Measurements from ENCODE around the gene GTPBP3. TPM values are rescaled to one million over a fixed set of nuclear protein-coding genes. Genes with fewer than 3 reads are reported as not detected.
A peak's percentile ranks its signal among the peaks of the same experiment; 100 is the strongest.

The GTPBP3 gene
- total and polyA plus RNA-seq, 2 of the 13 experiments (the other 11 are each of a cell fraction or from before 2014, with no cell fraction given) = 17.5 to 30.0 TPM

- TF ChIP-seq ZXDC (CRISPR knock-in tag; IDR thresholded peaks at IDR 0.05) (peak; percentile 35; the same call in 1 of the 2 replicates), ZNF710 (CRISPR knock-in tag; IDR thresholded peaks at IDR 0.05; ENCODE audit: borderline replicate concordance) (no peak), HNRNPUL1 (IDR thresholded peaks at IDR 0.05; ENCODE audit: low read depth, low read length) (0 out of 2 replicates have a peak, but pooled peaks have one; percentile 32), HDAC1 (CRISPR knock-in tag; IDR thresholded peaks at IDR 0.05) (peak; percentile 64), ZSCAN25 (CRISPR knock-in tag; IDR thresholded peaks at IDR 0.05) (no peak), ZKSCAN1 (IDR thresholded peaks at IDR 0.05; ENCODE audit: low read length) (no peak), ZMYM4 (CRISPR knock-in tag; IDR thresholded peaks at IDR 0.05) (peak; percentile 81), E2F2 (CRISPR knock-in tag; IDR thresholded peaks at IDR 0.05; ENCODE audit: borderline replicate concordance) (no peak; the same call in 1 of the 2 replicates), PAF1 (CRISPR knock-in tag; IDR thresholded peaks at IDR 0.05) (no peak), ZBTB1 (CRISPR knock-in tag; IDR thresholded peaks at IDR 0.05; ENCODE audit: borderline replicate concordance) (no peak), KMT2A (CRISPR knock-in tag; IDR thresholded peaks at IDR 0.05) (peak; percentile 40; the same call in 1 of the 2 replicates), JDP2 (CRISPR knock-in tag; IDR thresholded peaks at IDR 0.05; ENCODE audit: borderline replicate concordance) (no peak), RORA (CRISPR knock-in tag; IDR thresholded peaks at IDR 0.05) (no peak), ZNF772 (CRISPR knock-in tag; IDR thresholded peaks at IDR 0.05) (peak; percentile 83), ZNF431 (CRISPR knock-in tag; IDR thresholded peaks at IDR 0.05; ENCODE audit: borderline replicate concordance, low read depth) (no peak), SMARCC2 (IDR thresholded peaks at IDR 0.05) (no peak), ZBTB3 (CRISPR knock-in tag; IDR thresholded peaks at IDR 0.05; ENCODE audit: borderline replicate concordance, low read depth) (no peak), ZBTB38 (CRISPR knock-in tag; IDR thresholded peaks at IDR 0.05) (no peak), SKI (IDR thresholded peaks at IDR 0.05; ENCODE audit: partially characterized antibody) (peak; percentile 54), SP5 (CRISPR knock-in tag; IDR thresholded peaks at IDR 0.05; ENCODE audit: borderline replicate concordance, low read depth) (0 out of 2 replicates have a peak, but pooled peaks have one; percentile 22), NFYB (CRISPR knock-in tag; IDR thresholded peaks at IDR 0.05) (peak; percentile 91), ZNF136 (CRISPR knock-in tag; IDR thresholded peaks at IDR 0.05; ENCODE audit: low read depth) (no peak), ZNF550 (CRISPR knock-in tag; IDR thresholded peaks at IDR 0.05; ENCODE audit: borderline replicate concordance) (no peak), NFE2L2 (IDR thresholded peaks at IDR 0.05; ENCODE audit: low read length) (no peak)
These were observed 34.0 kb upstream of the GTPBP3 start, which contains the start of gene ABHD8 (continued) for GRCh38 chr19:17303167-17303939.
